ENCODE data around the gene MTCL1. TPM values are rescaled to one million over a fixed set of nuclear protein-coding genes. Genes with fewer than 3 reads are reported as not detected.

The MTCL1 gene
- total and polyA plus RNA-seq, 11 donors, result 4.7 to 17.7 (median 9.5) TPM

DNA sequence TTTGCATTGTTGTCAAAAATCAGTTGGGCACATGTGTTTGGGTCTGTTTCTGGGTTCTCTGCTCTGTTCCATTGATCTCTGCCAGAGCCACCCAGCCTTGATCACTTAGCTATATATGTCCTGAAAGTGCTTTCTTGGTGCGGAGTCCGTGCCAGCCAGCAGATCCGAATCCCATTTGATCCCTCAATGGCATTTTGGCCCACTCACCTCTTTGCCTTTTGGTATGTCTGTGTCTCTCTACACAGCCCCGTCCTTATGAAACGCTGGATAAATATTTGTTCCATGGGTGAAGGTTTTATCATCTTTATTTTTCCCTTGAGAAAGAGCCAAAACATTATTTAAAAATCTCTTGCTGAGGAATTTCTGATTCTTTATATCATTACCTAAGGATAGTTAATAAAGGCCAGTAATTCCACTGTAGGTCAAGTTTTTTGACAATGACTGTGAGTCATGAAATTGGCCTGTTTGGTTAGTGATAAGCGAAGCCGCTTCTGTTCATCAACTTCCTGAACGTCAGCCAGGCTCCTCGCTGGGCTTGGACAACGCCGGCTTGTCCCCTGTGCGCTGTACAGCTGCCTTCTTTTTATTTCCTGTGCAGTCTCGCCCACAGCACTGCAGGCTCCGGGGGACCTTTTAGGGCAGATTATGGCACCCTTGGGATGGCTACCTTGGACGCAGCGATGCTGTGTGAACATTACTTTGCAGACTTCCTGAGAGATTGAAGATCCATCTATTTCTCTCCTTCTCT is 24.9 kb downstream of the MTCL1 start:
- intact Hi-C loops (cut with DNase I), result no loop called here
- Histone ChIP-seq H3K4me1 (peaks cover 0 to 16% (median 8%) of the 10 kb centered on the region in 12 donors), H3K27me3 (peaks cover 0 to 3% (median 0%) of the 10 kb centered on the region in 9 donors), H3K36me3 (no peaks in the 10 kb centered on the region), H3K9me3 (no peaks in the 10 kb centered on the region), H3K4me3 (peak overlapping the region in 1 of 12 donors; percentile 11), H3K27ac (peak overlapping the region in 10 of 12 donors; percentile 18 to 60 (median 49))
- WGBS, 4 donors, result 17 to 37% (median 20%) methylated on average over 16 of the region's 16 CpGs
- TF ChIP-seq POLR2A (IDR thresholded peaks at IDR 0.05), result no peak
- TF ChIP-seq CTCF (IDR thresholded peaks at IDR 0.05), result no peak
- peak; percentile 72 to 84 (median 73) for DNase-seq
- ATAC-seq, result peak; percentile 84 to 98 (median 96)

DNA sequence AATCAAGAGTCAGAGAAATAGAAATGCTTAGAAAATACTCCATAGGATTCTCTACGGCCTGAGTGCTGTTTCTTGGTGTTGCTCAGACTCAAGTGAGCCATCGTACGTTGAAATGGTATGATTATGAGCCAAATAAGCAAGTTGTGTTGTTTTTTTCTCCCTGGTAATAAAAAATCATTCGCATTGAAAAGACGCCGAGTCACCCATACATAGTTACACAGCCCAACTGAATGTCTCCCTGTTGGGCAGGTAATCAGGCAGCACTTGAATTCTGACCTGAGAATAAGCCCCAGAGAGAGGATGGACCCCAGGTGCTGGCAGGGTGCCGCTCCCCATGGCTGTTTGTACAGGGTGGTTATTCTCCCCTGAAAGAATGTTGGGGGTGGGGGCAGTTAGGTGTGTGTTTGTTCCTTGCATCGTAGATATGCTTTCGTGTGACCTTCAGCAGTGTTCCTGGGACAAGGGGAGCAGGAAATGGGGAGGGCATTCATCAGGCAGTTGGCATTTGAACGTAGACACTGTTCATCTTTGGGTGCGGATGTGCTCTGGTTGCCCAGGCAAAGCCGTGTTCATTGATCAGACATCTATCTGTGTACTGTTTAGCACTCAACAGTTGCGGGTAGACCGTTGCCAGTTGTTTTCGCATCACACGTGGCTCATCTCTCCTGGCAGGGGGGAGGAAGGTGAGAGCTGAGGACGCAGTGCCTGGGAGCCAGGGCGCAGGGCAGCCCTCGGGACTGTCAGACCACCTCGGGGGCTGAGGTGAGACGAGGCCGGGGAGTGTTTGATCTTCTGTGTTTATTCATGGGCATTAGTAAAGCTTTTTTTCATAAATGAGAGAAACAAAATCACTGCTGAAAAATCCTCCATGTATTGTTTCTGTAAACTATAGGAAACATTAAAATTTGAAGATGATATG is 27.3 kb downstream of the MTCL1 start:
- peaks cover 0 to 3% (median 0%) of the 10 kb centered on the region in 9 donors for H3K27me3 ChIP-seq
- intact Hi-C loops (cut with DNase I), result no loop called here
- DNase-seq (no peak), ATAC-seq (no peak)
- no peaks in the 10 kb centered on the region for H3K36me3 ChIP-seq
- peaks cover 0 to 16% (median 8%) of the 10 kb centered on the region in 12 donors for H3K4me1 ChIP-seq
- 92 to 94% (median 93%) methylated on average over 22 of the region's 22 CpGs for WGBS, 4 donors
- H3K4me3 ChIP-seq, result no peak overlapping the region
- no peaks in the 10 kb centered on the region for H3K9me3 ChIP-seq
- H3K27ac ChIP-seq, result no peak overlapping the region
- TF ChIP-seq CTCF (IDR thresholded peaks at IDR 0.05), result no peak
- TF ChIP-seq POLR2A (IDR thresholded peaks at IDR 0.05), result no peak

GRCh38 chr18:8734496-8734895 is 29.1 kb downstream of the MTCL1 start:
- TF ChIP-seq POLR2A (IDR thresholded peaks at IDR 0.05), result no peak
- no peak for TF ChIP-seq CTCF (IDR thresholded peaks at IDR 0.05)
- WGBS, 4 donors, result 49 to 72% (median 70%) methylated on average over 5 of the region's 5 CpGs
- H3K4me3 ChIP-seq, result no peak overlapping the region
- intact Hi-C loops (cut with DNase I), result no loop called here
- ATAC-seq (peak in 2 of 4 donors; percentile 68 to 78), DNase-seq (no peak)
- H3K27ac ChIP-seq, result no peak overlapping the region
- H3K36me3 ChIP-seq, result no peaks in the 10 kb centered on the region
- peaks cover 0 to 3% (median 0%) of the 10 kb centered on the region in 9 donors for H3K27me3 ChIP-seq
- peaks cover 0 to 16% (median 8%) of the 10 kb centered on the region in 12 donors for H3K4me1 ChIP-seq
- H3K9me3 ChIP-seq, result no peaks in the 10 kb centered on the region

GRCh38 chr18:8735274-8735673 is 29.9 kb downstream of the MTCL1 start:
- H3K4me1 ChIP-seq, result peaks cover 0 to 10% (median 4%) of the 10 kb centered on the region in 12 donors
- whole genome bisulfite sequencing, 4 donors, result 69 to 82% (median 77%) methylated on average over 2 of the region's 2 CpGs
- DNase-seq (no peak), ATAC-seq (no peak)
- no peaks in the 10 kb centered on the region for H3K36me3 ChIP-seq
- TF ChIP-seq CTCF (IDR thresholded peaks at IDR 0.05), result no peak
- TF ChIP-seq POLR2A (IDR thresholded peaks at IDR 0.05), result no peak
- intact Hi-C loops (cut with DNase I), result no loop called here
- no peak overlapping the region for H3K4me3 ChIP-seq
- H3K9me3 ChIP-seq, result no peaks in the 10 kb centered on the region
- H3K27ac ChIP-seq, result no peak overlapping the region
- peaks cover 0 to 3% (median 0%) of the 10 kb centered on the region in 9 donors for H3K27me3 ChIP-seq

All from heart left ventricle (tissue), 16 donors.